Measurements from ENCODE around the gene EEF1AKMT3.

DNA sequence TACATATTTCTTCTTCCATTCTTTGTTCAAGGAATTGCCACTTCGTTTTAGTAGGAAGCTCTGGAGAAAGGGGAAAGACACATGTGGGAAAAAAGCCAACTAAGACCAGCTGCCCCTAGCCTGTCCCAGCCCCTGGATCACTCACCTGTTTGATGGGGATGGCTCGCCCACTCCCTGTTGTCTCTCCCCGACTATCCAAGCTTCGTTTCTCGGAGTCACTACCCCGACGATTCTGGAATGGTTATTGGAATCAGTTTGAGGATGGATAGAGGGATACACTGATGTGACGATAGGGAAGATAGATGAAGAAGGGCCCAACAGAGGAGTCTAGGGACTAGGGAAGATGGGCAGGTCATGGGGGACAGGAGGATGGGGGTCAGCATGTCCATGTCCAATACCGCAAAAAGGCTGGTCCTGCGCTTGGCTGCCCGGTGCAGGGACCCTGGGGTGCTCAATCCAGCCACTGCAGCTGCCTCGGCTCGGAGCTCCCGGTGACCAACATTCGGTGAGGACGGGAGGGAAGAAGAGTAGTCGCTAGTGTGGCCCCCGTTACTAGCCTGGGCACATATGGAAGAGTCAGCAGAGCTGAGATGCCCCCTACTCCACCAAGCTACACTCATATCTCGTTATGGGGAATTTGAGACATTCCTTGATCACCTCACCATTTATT, 40.9 kb upstream of the EEF1AKMT3 start:
- TF ChIP-seq, protein P1, sequence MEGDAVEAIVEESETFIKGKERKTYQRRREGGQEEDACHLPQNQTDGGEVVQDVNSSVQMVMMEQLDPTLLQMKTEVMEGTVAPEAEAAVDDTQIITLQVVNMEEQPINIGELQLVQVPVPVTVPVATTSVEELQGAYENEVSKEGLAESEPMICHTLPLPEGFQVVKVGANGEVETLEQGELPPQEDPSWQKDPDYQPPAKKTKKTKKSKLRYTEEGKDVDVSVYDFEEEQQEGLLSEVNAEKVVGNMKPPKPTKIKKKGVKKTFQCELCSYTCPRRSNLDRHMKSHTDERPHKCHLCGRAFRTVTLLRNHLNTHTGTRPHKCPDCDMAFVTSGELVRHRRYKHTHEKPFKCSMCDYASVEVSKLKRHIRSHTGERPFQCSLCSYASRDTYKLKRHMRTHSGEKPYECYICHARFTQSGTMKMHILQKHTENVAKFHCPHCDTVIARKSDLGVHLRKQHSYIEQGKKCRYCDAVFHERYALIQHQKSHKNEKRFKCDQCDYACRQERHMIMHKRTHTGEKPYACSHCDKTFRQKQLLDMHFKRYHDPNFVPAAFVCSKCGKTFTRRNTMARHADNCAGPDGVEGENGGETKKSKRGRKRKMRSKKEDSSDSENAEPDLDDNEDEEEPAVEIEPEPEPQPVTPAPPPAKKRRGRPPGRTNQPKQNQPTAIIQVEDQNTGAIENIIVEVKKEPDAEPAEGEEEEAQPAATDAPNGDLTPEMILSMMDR (IDR thresholded peaks at IDR 0.05) = no peak
- TF ChIP-seq POLR2AphosphoS5 (IDR thresholded peaks at IDR 0.05) = no peak
